Measurements from ENCODE around the gene GNG8.
A peak's percentile ranks its signal among the peaks of the same experiment; 100 is the strongest.

GNG8 gene

GRCh38 chr19:46602392-46603194 lies 33.4 kb downstream of the GNG8 start:
- H3K27me3 ChIP-seq (ENCODE audit: low read depth, low read length), result no peaks in the 10 kb centered on the region; the same call in 1 of the 2 replicates
- no peak overlapping the region for H2AFZ ChIP-seq (ENCODE audit: low read depth, low read length)
- H3K79me2 ChIP-seq (ENCODE audit: low read length), result peaks cover 51% of the 10 kb centered on the region
- peak overlapping the region; percentile 100 for H3K9ac ChIP-seq (ENCODE audit: low read length)
- TF ChIP-seq EZH2phosphoT487 (IDR thresholded peaks at IDR 0.05; ENCODE audit: low read depth), result no peak
- TF ChIP-seq CTCF (IDR thresholded peaks at IDR 0.05; ENCODE audit: low read depth, low read length), result no peak
- H3K9me3 ChIP-seq (ENCODE audit: insufficient read depth, low read length), result peaks cover 18% of the 10 kb centered on the region
- peaks cover 40% of the 10 kb centered on the region for H3K36me3 ChIP-seq (replicated peaks; ENCODE audit: low read depth, low read length)
- H3K4me2 ChIP-seq (ENCODE audit: low read length), result peak overlapping the region; percentile 93
- peaks cover 44% of the 10 kb centered on the region for H4K20me1 ChIP-seq (ENCODE audit: insufficient read depth, low read length)
- no peak overlapping the region for H3K27ac ChIP-seq (ENCODE audit: low read length)
- peak overlapping the region; percentile 99 for H3K4me3 ChIP-seq (ENCODE audit: low read length)
- H3K4me1 ChIP-seq (ENCODE audit: low read length), result peaks cover 19% of the 10 kb centered on the region

- peaks cover 19% of the 10 kb centered on the region for H3K4me1 ChIP-seq (ENCODE audit: low read length)
- H3K79me2 ChIP-seq (ENCODE audit: low read length), result peaks cover 51% of the 10 kb centered on the region
- H3K9ac ChIP-seq (ENCODE audit: low read length), result peak within 1 kb of the TSS; percentile 100
- peak within 1 kb of the TSS; percentile 78 for H3K27ac ChIP-seq (ENCODE audit: low read length)
- peak within 1 kb of the TSS; percentile 94 for H2AFZ ChIP-seq (ENCODE audit: low read depth, low read length)
- H3K9me3 ChIP-seq (ENCODE audit: insufficient read depth, low read length), result peaks cover 22% of the 10 kb centered on the region
- peaks cover 30% of the 10 kb centered on the region for H3K36me3 ChIP-seq (replicated peaks; ENCODE audit: low read depth, low read length)
- peaks cover 43% of the 10 kb centered on the region for H4K20me1 ChIP-seq (ENCODE audit: insufficient read depth, low read length)
- no peak for TF ChIP-seq CTCF (IDR thresholded peaks at IDR 0.05; ENCODE audit: low read depth, low read length)
- TF ChIP-seq EZH2phosphoT487 (IDR thresholded peaks at IDR 0.05; ENCODE audit: low read depth), result no peak
- no peaks in the 10 kb centered on the region; the same call in 1 of the 2 replicates for H3K27me3 ChIP-seq (ENCODE audit: low read depth, low read length)
- H3K4me3 ChIP-seq (ENCODE audit: low read length), result peak within 1 kb of the TSS; percentile 99
- H3K4me2 ChIP-seq (ENCODE audit: low read length), result peak within 1 kb of the TSS; percentile 93
Observed at GRCh38 chr19:46601318-46602224, 34.4 kb downstream of the GNG8 start, which contains the start of gene CALM3. Gene CALM3, plus strand, starts transcription at chr19:46601330. Its CDS starts 105 bp downstream, at chr19:46601435.

GRCh38 chr19:46600384-46601317 lies 35.4 kb downstream of the GNG8 start:
- peaks cover 22% of the 10 kb centered on the region for H3K9me3 ChIP-seq (ENCODE audit: insufficient read depth, low read length)
- H3K4me2 ChIP-seq (ENCODE audit: low read length), result peak overlapping the region; percentile 81
- peaks cover 45% of the 10 kb centered on the region for H3K79me2 ChIP-seq (ENCODE audit: low read length)
- peak overlapping the region; percentile 100 for H3K9ac ChIP-seq (ENCODE audit: low read length)
- H3K4me1 ChIP-seq (ENCODE audit: low read length), result peaks cover 19% of the 10 kb centered on the region
- peaks cover 21% of the 10 kb centered on the region for H3K36me3 ChIP-seq (replicated peaks; ENCODE audit: low read depth, low read length)
- peak overlapping the region; percentile 78 for H3K27ac ChIP-seq (ENCODE audit: low read length)
- H3K27me3 ChIP-seq (ENCODE audit: low read depth, low read length), result no peaks in the 10 kb centered on the region; the same call in 1 of the 2 replicates
- TF ChIP-seq CTCF (IDR thresholded peaks at IDR 0.05; ENCODE audit: low read depth, low read length), result 0 out of 2 replicates have a peak, but pooled peaks have one; percentile 5
- no peak for TF ChIP-seq EZH2phosphoT487 (IDR thresholded peaks at IDR 0.05; ENCODE audit: low read depth)
- H3K4me3 ChIP-seq (ENCODE audit: low read length), result peak overlapping the region; percentile 99
- peak overlapping the region; percentile 94 for H2AFZ ChIP-seq (ENCODE audit: low read depth, low read length)
- H4K20me1 ChIP-seq (ENCODE audit: insufficient read depth, low read length), result peaks cover 36% of the 10 kb centered on the region

Measured in OCI-LY3 (cell line).